K562 (cell line): ENCODE measurements around the gene ADAM8. TPM values are rescaled to one million over a fixed set of nuclear protein-coding genes. Genes with fewer than 3 reads are reported as not detected.

ENCODE experiments used
- BRF1 ChIP-seq: IDR thresholded peaks from 3 replicates; pipeline ENCODE4 v1.6.1; 2011; ENCODE audit warnings: borderline replicate concordance, mild to moderate bottlenecking; ENCODE audit not compliant: insufficient read length; ENCODE audit errors: extremely low read depth
- ETV5 ChIP-seq: sonication (generic); formaldehyde crosslinking; IDR thresholded peaks from 2 replicates; pipeline ENCODE4 v1.4.0; 2020; ENCODE audit warnings: low read depth, mild to moderate bottlenecking, missing genetic modification reagents
- ETV6 ChIP-seq, 3 experiments: fragments of 150-350 bp in 1 of 3; sonication (generic) in 1 of 3; formaldehyde crosslinking in 1 of 3; IDR thresholded peaks; 2 replicates each; pipeline versions ENCODE4 v1.6.1 to v1.8.0; 2014 to 2022; ENCODE audit warnings: borderline replicate concordance in 2 of 3, low read depth in 2 of 3, antibody characterized with exemption in 1 of 3, low read length in 1 of 3, mild to moderate bottlenecking in 1 of 3, missing genetic modification reagents in 1 of 3
- EZH2 ChIP-seq: IDR thresholded peaks from 2 replicates; pipeline ENCODE4 v1.6.1; 2012; ENCODE audit warnings: low read depth, mild to moderate bottlenecking, inconsistent platforms, low read length, borderline replicate concordance
- FOSL1 ChIP-seq: fragments of 200-800 bp; sonication (Bioruptor generic); conservative IDR thresholded peaks from 2 replicates; pipeline ENCODE4 v1.6.1; 2016; ENCODE audit warnings: missing genetic modification characterization, missing compliant biosample characterization
- GATA2 ChIP-seq: sonication (generic); formaldehyde crosslinking; IDR thresholded peaks from 2 replicates; pipeline ENCODE4 v1.4.0; 2020; ENCODE audit warnings: mild to moderate bottlenecking, missing genetic modification reagents
- MAFG ChIP-seq: fragments of 450-650 bp; conservative IDR thresholded peaks from 2 replicates; pipeline ENCODE4 v1.6.1; 2016; ENCODE audit warnings: missing genetic modification characterization, missing compliant biosample characterization
- MAZ ChIP-seq, 2 experiments: fragments of 450-650 bp in 1 of 2; sonication (generic) in 1 of 2; formaldehyde crosslinking; IDR thresholded peaks in 1 of 2; conservative IDR thresholded peaks in 1 of 2; 2 replicates each; pipeline versions ENCODE4 v1.4.0 to v1.5.0; 2020; ENCODE audit warnings: mild to moderate bottlenecking in 1 of 2, missing genetic modification reagents in 1 of 2
- MEIS2 ChIP-seq: fragments of 450-650 bp; IDR thresholded peaks from 2 replicates; pipeline ENCODE4 v1.6.1; 2014; ENCODE audit warnings: mild to moderate bottlenecking; ENCODE audit not compliant: partially characterized antibody
- MTA1 ChIP-seq: fragments of 450-650 bp; IDR thresholded peaks from 2 replicates; pipeline ENCODE4 v1.6.1; 2017; ENCODE audit warnings: borderline replicate concordance
- RNF2 ChIP-seq: sonication (generic); IDR thresholded peaks from 2 replicates; pipeline ENCODE4 v1.6.1; 2016
- SMARCA5 ChIP-seq: fragments of 450-650 bp; IDR thresholded peaks from 2 replicates; pipeline ENCODE4 v1.6.1; 2016
- SP1 ChIP-seq: sonication (generic); formaldehyde crosslinking; IDR thresholded peaks from 2 replicates; pipeline ENCODE4 v1.8.1; 2022; ENCODE audit warnings: mild to moderate bottlenecking, missing genetic modification reagents
- SRSF9 ChIP-seq: fragments of 200-400 bp; formaldehyde crosslinking; IDR thresholded peaks from 2 replicates; pipeline ENCODE4 v1.6.1; 2017; ENCODE audit warnings: low read depth, low read length, borderline replicate concordance
- TEAD1 ChIP-seq, 2 experiments: fragments of 450-650 bp in 1 of 2; sonication (generic) in 1 of 2; formaldehyde crosslinking; IDR thresholded peaks; 2 replicates each; pipeline versions ENCODE4 v1.4.0 to v1.8.0; 2020 to 2022; ENCODE audit warnings: mild to moderate bottlenecking in 2 of 2, missing genetic modification reagents in 1 of 2
- TRIM24 ChIP-seq, 2 experiments: fragments of 450-650 bp; IDR thresholded peaks; 2 replicates each; pipeline ENCODE4 v1.6.1; 2016
- XRCC4 ChIP-seq: IDR thresholded peaks from one replicate; pipeline ENCODE4 v1.6.1; 2011; ENCODE audit not compliant: insufficient read depth, insufficient read length; ENCODE audit errors: extremely low read depth
- ZNF143 ChIP-seq: sonication (generic); formaldehyde crosslinking; IDR thresholded peaks from 2 replicates; pipeline ENCODE4 v1.9.0; 2022; ENCODE audit warnings: mild to moderate bottlenecking, missing genetic modification reagents
- ZNF354B ChIP-seq: fragments of 250-450 bp; sonication (Bioruptor Pico); IDR thresholded peaks from 2 replicates; pipeline ENCODE4 v1.4.0; 2020
- ZNF507 ChIP-seq: conservative IDR thresholded peaks from 2 replicates; pipeline ENCODE4 v1.6.1; 2017; ENCODE audit warnings: missing genetic modification characterization, missing compliant biosample characterization
- ZNF76 ChIP-seq: fragments of 250-450 bp; sonication (Bioruptor Pico); IDR thresholded peaks from 2 replicates; pipeline ENCODE4 v1.4.0; 2020; ENCODE audit warnings: mild to moderate bottlenecking, moderate library complexity, borderline replicate concordance
- ZNF79 ChIP-seq: fragments of 250-450 bp; sonication (Bioruptor Pico); IDR thresholded peaks from 2 replicates; pipeline ENCODE4 v1.4.0; 2020; ENCODE audit warnings: low read depth, mild to moderate bottlenecking, moderate library complexity
- polyA plus RNA-seq, 8 experiments: library from polyadenylated mRNA; depleted of rRNA in 4 of 8; stranded (reverse) in 5 of 8; unstranded in 3 of 8; fragments of >200 nt; fragmentation: Nextera tagmentation in 2 of 8; fragmentation: Illumina TruSeq in 1 of 8; extraction: Ambion mirVana in 2 of 8; extraction: Trizol in 1 of 8; gene quantifications; 2 replicates each; pipeline versions ENCODE4 v1.2.1 to v1.2.3, GENCODE V29; 2011 to 2014; ENCODE audit warnings: inconsistent platforms in 1 of 8, missing spikeins in 1 of 8
- total RNA-seq, 7 experiments: library from RNA; depleted of rRNA in 6 of 7; stranded (reverse); fragments of >200 nt in 6 of 7; fragmentation: Illumina TruSeq in 2 of 7; extraction: Trizol in 2 of 7; gene quantifications; 2 replicates each; pipeline versions ENCODE4 v1.2.1 to v1.2.3, GENCODE V29; 2011 to 2021; ENCODE audit warnings: low replicate concordance in 1 of 7
- TF ChIP-seq, protein P1 (sequence below): fragments of 250-450 bp; sonication (Bioruptor Pico); IDR thresholded peaks from 2 replicates; pipeline ENCODE4 v1.8.0; 2022; ENCODE audit warnings: inconsistent platforms
- TF ChIP-seq, protein P2 (sequence below): sonication (generic); formaldehyde crosslinking; IDR thresholded peaks from 2 replicates; pipeline ENCODE4 v1.9.0; 2022; ENCODE audit warnings: mild to moderate bottlenecking, missing genetic modification reagents
- TF ChIP-seq, protein P3 (sequence below): sonication (generic); formaldehyde crosslinking; IDR thresholded peaks from 2 replicates; pipeline ENCODE4 v1.8.0; 2022; ENCODE audit warnings: missing genetic modification reagents, mild to moderate bottlenecking, moderate library complexity, borderline replicate concordance
- TF ChIP-seq, protein P4 (sequence below): fragments of 450-650 bp; IDR thresholded peaks from 2 replicates; pipeline ENCODE4 v1.6.1; 2016; ENCODE audit warnings: low read depth, mild to moderate bottlenecking, moderate library complexity

The ADAM8 gene
- total and polyA plus RNA-seq, 9 of the 15 experiments (the other 6 are each of a cell fraction or from before 2014, with no cell fraction given), result 0.07 to 7.0 (median 1.1) TPM

DNA sequence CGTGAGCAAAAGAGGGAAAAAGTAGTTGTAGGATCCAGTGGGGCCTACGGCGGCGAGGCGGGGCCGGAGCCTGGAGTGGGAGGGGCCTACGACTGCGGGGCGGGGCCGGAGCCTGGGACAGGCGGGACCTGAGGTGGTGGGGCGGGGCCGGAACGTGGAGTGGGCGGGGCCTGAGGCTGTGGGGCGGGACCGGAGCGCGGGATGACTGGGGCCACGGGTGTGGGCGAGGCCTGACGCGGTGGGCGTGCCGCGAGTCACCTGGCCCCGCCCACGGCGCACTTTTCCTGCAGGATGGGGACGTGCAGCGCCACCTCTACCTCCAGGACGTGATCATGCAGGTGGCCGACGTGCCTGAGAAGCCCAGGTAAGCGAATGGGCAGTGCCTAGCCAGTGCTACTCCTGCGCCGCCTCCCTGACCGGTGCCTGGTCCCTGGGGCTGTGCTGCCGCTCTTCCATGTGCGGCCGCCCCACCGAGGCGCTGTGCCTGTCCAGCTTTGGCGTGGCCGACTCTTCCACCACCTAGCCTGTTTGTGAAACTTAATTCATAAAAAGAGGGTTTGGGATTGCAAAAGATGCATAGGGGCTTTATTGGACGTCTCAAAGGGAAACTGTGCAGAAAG lies 32.5 kb upstream of the ADAM8 start (continued):
- TF ChIP-seq MAZ (CRISPR knock-in tag; conservative IDR thresholded peaks at IDR 0.05 in 1 of 2, IDR thresholded peaks at IDR 0.05 in 1 of 2), result 0 out of 4 replicates have a peak, but pooled peaks of 1 of the 2 experiments have one; percentile 7
- TF ChIP-seq, protein P1, sequence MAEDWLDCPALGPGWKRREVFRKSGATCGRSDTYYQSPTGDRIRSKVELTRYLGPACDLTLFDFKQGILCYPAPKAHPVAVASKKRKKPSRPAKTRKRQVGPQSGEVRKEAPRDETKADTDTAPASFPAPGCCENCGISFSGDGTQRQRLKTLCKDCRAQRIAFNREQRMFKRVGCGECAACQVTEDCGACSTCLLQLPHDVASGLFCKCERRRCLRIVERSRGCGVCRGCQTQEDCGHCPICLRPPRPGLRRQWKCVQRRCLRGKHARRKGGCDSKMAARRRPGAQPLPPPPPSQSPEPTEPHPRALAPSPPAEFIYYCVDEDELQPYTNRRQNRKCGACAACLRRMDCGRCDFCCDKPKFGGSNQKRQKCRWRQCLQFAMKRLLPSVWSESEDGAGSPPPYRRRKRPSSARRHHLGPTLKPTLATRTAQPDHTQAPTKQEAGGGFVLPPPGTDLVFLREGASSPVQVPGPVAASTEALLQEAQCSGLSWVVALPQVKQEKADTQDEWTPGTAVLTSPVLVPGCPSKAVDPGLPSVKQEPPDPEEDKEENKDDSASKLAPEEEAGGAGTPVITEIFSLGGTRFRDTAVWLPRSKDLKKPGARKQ (CRISPR knock-in tag), result no peak
- no peak for TF ChIP-seq ZNF76 (CRISPR knock-in tag)
- no peak for TF ChIP-seq TRIM24 (IDR thresholded peaks at IDR 0.05)
- no peak for TF ChIP-seq ZNF79 (CRISPR knock-in tag)
- TF ChIP-seq EZH2, result no peak
- TF ChIP-seq GATA2 (CRISPR knock-in tag), result no peak
- TF ChIP-seq, protein P2, sequence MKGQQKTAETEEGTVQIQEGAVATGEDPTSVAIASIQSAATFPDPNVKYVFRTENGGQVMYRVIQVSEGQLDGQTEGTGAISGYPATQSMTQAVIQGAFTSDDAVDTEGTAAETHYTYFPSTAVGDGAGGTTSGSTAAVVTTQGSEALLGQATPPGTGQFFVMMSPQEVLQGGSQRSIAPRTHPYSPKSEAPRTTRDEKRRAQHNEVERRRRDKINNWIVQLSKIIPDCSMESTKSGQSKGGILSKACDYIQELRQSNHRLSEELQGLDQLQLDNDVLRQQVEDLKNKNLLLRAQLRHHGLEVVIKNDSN (CRISPR knock-in tag), result no peak
- TF ChIP-seq SMARCA5, result no peak
- no peak for TF ChIP-seq TEAD1 (CRISPR knock-in tag; IDR thresholded peaks at IDR 0.05)
- TF ChIP-seq RNF2, result no peak
- no peak for TF ChIP-seq ZNF507 (tag)
- TF ChIP-seq, protein P3, sequence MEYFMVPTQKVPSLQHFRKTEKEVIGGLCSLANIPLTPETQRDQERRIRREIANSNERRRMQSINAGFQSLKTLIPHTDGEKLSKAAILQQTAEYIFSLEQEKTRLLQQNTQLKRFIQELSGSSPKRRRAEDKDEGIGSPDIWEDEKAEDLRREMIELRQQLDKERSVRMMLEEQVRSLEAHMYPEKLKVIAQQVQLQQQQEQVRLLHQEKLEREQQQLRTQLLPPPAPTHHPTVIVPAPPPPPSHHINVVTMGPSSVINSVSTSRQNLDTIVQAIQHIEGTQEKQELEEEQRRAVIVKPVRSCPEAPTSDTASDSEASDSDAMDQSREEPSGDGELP, result peak; percentile 22; the same call in 1 of the 2 replicates
- no peak for TF ChIP-seq MTA1
- TF ChIP-seq SP1 (CRISPR knock-in tag), result peak; percentile 82
- TF ChIP-seq BRF1, result no peak
- no peak for TF ChIP-seq SRSF9
- TF ChIP-seq MAFG (tag), result no peak
- 0 out of 2 replicates have a peak, but pooled peaks have one; percentile 6 for TF ChIP-seq FOSL1 (tag)
- TF ChIP-seq ETV6 (IDR thresholded peaks at IDR 0.05; ENCODE audit: borderline replicate concordance in 1 of 2, low read depth in 2 of 2, low read length in 1 of 2), result no peak
- no peak for TF ChIP-seq ETV6 (CRISPR knock-in tag; IDR thresholded peaks at IDR 0.05; ENCODE audit: borderline replicate concordance)
- TF ChIP-seq ZNF143 (CRISPR knock-in tag), result no peak
- TF ChIP-seq, protein P4, sequence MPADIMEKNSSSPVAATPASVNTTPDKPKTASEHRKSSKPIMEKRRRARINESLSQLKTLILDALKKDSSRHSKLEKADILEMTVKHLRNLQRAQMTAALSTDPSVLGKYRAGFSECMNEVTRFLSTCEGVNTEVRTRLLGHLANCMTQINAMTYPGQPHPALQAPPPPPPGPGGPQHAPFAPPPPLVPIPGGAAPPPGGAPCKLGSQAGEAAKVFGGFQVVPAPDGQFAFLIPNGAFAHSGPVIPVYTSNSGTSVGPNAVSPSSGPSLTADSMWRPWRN, result no peak
- no peak for TF ChIP-seq XRCC4
- TF ChIP-seq MEIS2, result no peak
- TF ChIP-seq ZNF354B, result no peak
- TF ChIP-seq ETV5, result no peak
